ENCODE results near the gene SH3RF2. TPM values are rescaled to one million over a fixed set of nuclear protein-coding genes. Genes with fewer than 3 reads are reported as not detected.
"Not testable (repeated sequence)": the region's sequence is repeated elsewhere in the genome, so short reads cannot be mapped to it uniquely, and the experiment has no call there.

SH3RF2 gene
- total RNA-seq, 3 donors from 2014 or later, result 6.6 to 9.5 (median 9.4) TPM

- Histone ChIP-seq H3K27ac (no peak overlapping the region), H3K36me3 (no peaks in the 10 kb centered on the region), H3K4me3 (no peak overlapping the region), H3K27me3 (no peaks in the 10 kb centered on the region), H3K4me1 (peaks cover 0 to 6% of the 10 kb centered on the region in 2 donors), H3K9me3 (peaks cover 7 to 16% of the 10 kb centered on the region in 2 donors)
- DNase-seq (ENCODE audit: low spot score in 2 of 2), result no peak
- intact Hi-C loops (cut with DNase I; ENCODE audit: low total_unique reads), result no loop called here
- TF ChIP-seq CTCF (IDR thresholded peaks at IDR 0.05) (no peak), POLR2A (IDR thresholded peaks at IDR 0.05) (no peak), POLR2AphosphoS5 (IDR thresholded peaks at IDR 0.05) (no peak)
These were observed 53.8 kb downstream of the SH3RF2 start for GRCh38 chr5:145990170-145990569.

GRCh38 chr5:145991044-145991575 lies 54.7 kb downstream of the SH3RF2 start:
- no peaks in the 10 kb centered on the region for H3K27me3 ChIP-seq
- H3K36me3 ChIP-seq, result no peaks in the 10 kb centered on the region
- no peak overlapping the region for H3K4me3 ChIP-seq
- no peak for TF ChIP-seq POLR2AphosphoS5 (IDR thresholded peaks at IDR 0.05)
- TF ChIP-seq POLR2A (IDR thresholded peaks at IDR 0.05), result no peak
- no peak for TF ChIP-seq CTCF (IDR thresholded peaks at IDR 0.05)
- H3K4me1 ChIP-seq, result peaks cover 0 to 6% of the 10 kb centered on the region in 2 donors
- intact Hi-C loops (cut with DNase I; ENCODE audit: low total_unique reads), result no loop called here
- H3K9me3 ChIP-seq, result peaks cover 7 to 16% of the 10 kb centered on the region in 2 donors
- no peak overlapping the region for H3K27ac ChIP-seq
- no peak for DNase-seq (ENCODE audit: low spot score in 2 of 2)

GRCh38 chr5:145993538-145993937 lies 57.2 kb downstream of the SH3RF2 start:
- H3K27me3 ChIP-seq; H3K27ac ChIP-seq; intact Hi-C loops (cut with DNase I; ENCODE audit: low total_unique reads); H3K4me3 ChIP-seq; H3K4me1 ChIP-seq; H3K36me3 ChIP-seq; DNase-seq (ENCODE audit: low spot score in 2 of 2): not testable (repeated sequence)
- peaks cover 7 to 16% of the 10 kb centered on the region in 2 donors for H3K9me3 ChIP-seq

- intact Hi-C loops (cut with DNase I; ENCODE audit: low total_unique reads), result no loop called here
- Histone ChIP-seq H3K9me3 (peaks cover 7 to 16% of the 10 kb centered on the region in 2 donors), H3K4me3 (no peak overlapping the region), H3K27me3 (no peaks in the 10 kb centered on the region), H3K4me1 (peaks cover 0 to 2% of the 10 kb centered on the region in 2 donors), H3K27ac (no peak overlapping the region), H3K36me3 (no peaks in the 10 kb centered on the region)
- DNase-seq (ENCODE audit: low spot score in 2 of 2), result no peak
- TF ChIP-seq CTCF (IDR thresholded peaks at IDR 0.05) (no peak), POLR2AphosphoS5 (IDR thresholded peaks at IDR 0.05) (no peak)
These were observed 59.8 kb downstream of the SH3RF2 start for GRCh38 chr5:145996135-145996534.

GRCh38 chr5:145999208-145999607 lies 62.8 kb downstream of the SH3RF2 start:
- DNase-seq (ENCODE audit: low spot score in 2 of 2), result no peak
- Histone ChIP-seq H3K9me3 (peaks cover 0 to 2% of the 10 kb centered on the region in 2 donors), H3K4me3 (no peak overlapping the region), H3K36me3 (no peaks in the 10 kb centered on the region), H3K4me1 (no peaks in the 10 kb centered on the region), H3K27me3 (no peaks in the 10 kb centered on the region), H3K27ac (no peak overlapping the region)
- no peak for TF ChIP-seq CTCF (IDR thresholded peaks at IDR 0.05)
- TF ChIP-seq POLR2A (IDR thresholded peaks at IDR 0.05), result no peak
- TF ChIP-seq POLR2AphosphoS5 (IDR thresholded peaks at IDR 0.05), result no peak
- intact Hi-C loops (cut with DNase I; ENCODE audit: low total_unique reads), result no loop called here

- no peak overlapping the region for H3K4me3 ChIP-seq
- TF ChIP-seq CTCF (IDR thresholded peaks at IDR 0.05), result no peak
- no peak for TF ChIP-seq POLR2A (IDR thresholded peaks at IDR 0.05)
- no peak for TF ChIP-seq POLR2AphosphoS5 (IDR thresholded peaks at IDR 0.05)
- no peaks in the 10 kb centered on the region for H3K4me1 ChIP-seq
- H3K9me3 ChIP-seq, result no peaks in the 10 kb centered on the region
- DNase-seq (ENCODE audit: low spot score in 2 of 2), result no peak
- intact Hi-C loops (cut with DNase I; ENCODE audit: low total_unique reads), result loop anchor here (5.0 to 10.0 kb wide), 2 partner anchors 332 to 475 kb away; no protein-coding TSS in a partner anchor
- no peaks in the 10 kb centered on the region for H3K36me3 ChIP-seq
- H3K27ac ChIP-seq, result no peak overlapping the region
- H3K27me3 ChIP-seq, result no peaks in the 10 kb centered on the region
These were observed 63.7 kb downstream of the SH3RF2 start for GRCh38 chr5:146000072-146000471.
